Progenitor cell of endocrine pancreas (in vitro differentiated cells): ENCODE results near the gene TNFSF10. TPM values are rescaled to one million over a fixed set of nuclear protein-coding genes. Genes with fewer than 3 reads are reported as not detected.

ENCODE experiments used
- DNase-seq: peaks from one replicate; pipeline ENCODE4 v3.0.0; 2021; ENCODE audit warnings: low spot score; ENCODE audit not compliant: unreplicated experiment
- H3K27ac Mint-ChIP-seq: 2 replicates; pipeline ENCODE4 v1.8.0; 2021; ENCODE audit warnings: mild to moderate bottlenecking, moderate library complexity, mixed read lengths
- H3K27me3 Mint-ChIP-seq: 2 replicates; pipeline ENCODE4 v1.8.0; 2021; ENCODE audit warnings: mixed read lengths
- H3K36me3 Mint-ChIP-seq: 2 replicates; pipeline ENCODE4 v1.8.0; 2022; ENCODE audit warnings: mixed read lengths; ENCODE audit not compliant: insufficient read depth
- H3K4me1 Mint-ChIP-seq: 2 replicates; pipeline ENCODE4 v1.8.0; 2021; ENCODE audit warnings: low read depth, mixed read lengths
- H3K4me3 Mint-ChIP-seq: 2 replicates; pipeline ENCODE4 v1.8.0; 2021; ENCODE audit warnings: low read depth, mild to moderate bottlenecking, moderate library complexity, mixed read lengths
- H3K9me3 Mint-ChIP-seq: 2 replicates; pipeline ENCODE4 v1.8.0; 2021; ENCODE audit warnings: low read depth, mixed read lengths
- total RNA-seq: library from RNA; stranded (reverse); gene quantifications from 2 replicates; pipeline ENCODE4 v1.2.1, GENCODE V29; 2021
- TF ChIP-seq, protein P1 (sequence below): fragments of 200-600 bp; sonication (generic); IDR thresholded peaks from one replicate; pipeline ENCODE4 v1.5.0; 2021; ENCODE audit warnings: antibody characterized with exemption, mild to moderate bottlenecking; ENCODE audit not compliant: unreplicated experiment

TNFSF10 gene
- total RNA-seq, 1 donor from 2014 or later = 0.72 TPM

DNA sequence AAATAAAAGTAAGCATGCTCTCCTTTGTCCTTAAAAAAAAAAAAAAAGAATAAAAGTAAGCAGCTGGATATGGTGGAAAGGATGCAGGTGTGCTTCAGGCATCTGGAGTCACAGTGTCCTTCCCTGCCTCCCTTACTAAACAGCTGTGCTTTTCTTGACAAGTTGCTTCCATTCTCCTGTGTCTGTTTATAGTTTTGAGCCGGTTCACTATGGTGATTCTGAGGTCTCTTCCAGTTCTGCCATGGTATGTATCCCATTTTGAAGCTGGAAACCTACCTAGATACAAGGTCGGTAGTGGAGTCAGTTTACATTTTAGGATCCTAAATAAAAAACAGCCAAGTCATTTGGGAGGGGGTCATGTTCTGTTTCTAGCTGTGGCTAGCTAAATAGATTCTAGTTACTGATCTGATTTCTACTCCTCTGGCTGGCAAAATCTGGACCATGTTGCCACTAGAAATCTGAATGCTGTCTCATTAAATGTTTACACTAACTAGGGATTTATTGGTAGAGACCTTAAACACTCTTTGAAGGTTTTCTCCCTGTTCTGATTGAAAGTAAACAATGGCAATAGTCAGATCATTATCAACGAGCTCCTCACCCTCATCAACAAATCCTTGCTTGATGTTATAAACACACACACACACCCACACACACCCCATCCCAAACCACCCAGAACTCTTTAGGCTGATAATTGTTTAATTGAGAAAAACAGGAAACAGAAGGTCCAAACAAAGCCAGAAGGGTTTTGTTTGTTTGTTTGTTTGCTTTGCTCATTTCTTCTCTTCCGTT is 7.9 kb downstream of the TNFSF10 start:
- Mint-ChIP-seq H3K27me3 (peaks cover 13% of the 10 kb centered on the region), H3K36me3 (no peaks in the 10 kb centered on the region), H3K4me1 (no peaks in the 10 kb centered on the region), H3K4me3 (no peak overlapping the region), H3K27ac (no peak overlapping the region), H3K9me3 (no peaks in the 10 kb centered on the region)
- DNase-seq = no peak
- TF ChIP-seq, protein P1, sequence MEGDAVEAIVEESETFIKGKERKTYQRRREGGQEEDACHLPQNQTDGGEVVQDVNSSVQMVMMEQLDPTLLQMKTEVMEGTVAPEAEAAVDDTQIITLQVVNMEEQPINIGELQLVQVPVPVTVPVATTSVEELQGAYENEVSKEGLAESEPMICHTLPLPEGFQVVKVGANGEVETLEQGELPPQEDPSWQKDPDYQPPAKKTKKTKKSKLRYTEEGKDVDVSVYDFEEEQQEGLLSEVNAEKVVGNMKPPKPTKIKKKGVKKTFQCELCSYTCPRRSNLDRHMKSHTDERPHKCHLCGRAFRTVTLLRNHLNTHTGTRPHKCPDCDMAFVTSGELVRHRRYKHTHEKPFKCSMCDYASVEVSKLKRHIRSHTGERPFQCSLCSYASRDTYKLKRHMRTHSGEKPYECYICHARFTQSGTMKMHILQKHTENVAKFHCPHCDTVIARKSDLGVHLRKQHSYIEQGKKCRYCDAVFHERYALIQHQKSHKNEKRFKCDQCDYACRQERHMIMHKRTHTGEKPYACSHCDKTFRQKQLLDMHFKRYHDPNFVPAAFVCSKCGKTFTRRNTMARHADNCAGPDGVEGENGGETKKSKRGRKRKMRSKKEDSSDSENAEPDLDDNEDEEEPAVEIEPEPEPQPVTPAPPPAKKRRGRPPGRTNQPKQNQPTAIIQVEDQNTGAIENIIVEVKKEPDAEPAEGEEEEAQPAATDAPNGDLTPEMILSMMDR = no peak

DNA sequence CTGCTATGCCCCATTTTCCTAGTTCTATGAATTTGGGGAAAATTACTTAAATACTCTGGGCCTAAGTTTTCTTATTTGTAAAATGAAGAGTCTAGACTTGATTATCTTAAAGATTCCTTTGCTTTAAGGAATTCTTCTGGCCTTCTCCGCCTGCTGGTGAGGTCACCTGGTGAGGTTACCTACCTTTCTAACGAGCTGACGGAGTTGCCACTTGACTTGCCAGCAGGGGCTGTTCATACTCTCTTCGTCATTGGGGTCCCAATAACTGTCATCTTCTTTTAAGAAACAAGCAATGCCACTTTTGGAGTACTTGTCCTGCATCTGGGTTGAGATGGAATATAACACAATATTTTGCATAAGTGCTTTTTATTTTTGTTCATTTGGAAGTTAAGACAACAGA is 8.6 kb downstream of the TNFSF10 start:
- Mint-ChIP-seq H3K4me1 (no peaks in the 10 kb centered on the region), H3K36me3 (no peaks in the 10 kb centered on the region), H3K27ac (no peak overlapping the region), H3K27me3 (peaks cover 13% of the 10 kb centered on the region), H3K4me3 (no peak overlapping the region), H3K9me3 (no peaks in the 10 kb centered on the region)
- TF ChIP-seq, protein P1 = no peak
- DNase-seq = no peak

DNA sequence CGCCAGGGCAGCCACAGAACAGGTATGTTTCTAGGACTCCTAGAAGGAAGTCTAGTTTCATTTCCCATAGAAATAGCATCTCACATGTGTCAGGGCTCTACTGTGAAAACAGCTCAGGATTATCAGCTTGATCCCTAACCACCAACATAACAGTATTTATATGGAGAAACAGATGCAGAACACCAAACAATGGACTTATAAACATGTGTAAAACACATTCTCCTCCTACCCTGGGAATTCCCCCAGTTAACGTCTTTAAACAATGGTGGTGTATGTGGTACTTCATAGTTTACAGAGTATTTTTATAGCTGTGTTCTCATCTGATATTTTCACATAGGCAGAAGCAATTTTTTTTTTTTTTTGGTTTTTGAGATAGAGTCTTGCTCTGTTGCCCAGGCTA is 9.7 kb downstream of the TNFSF10 start:
- H3K4me3 Mint-ChIP-seq = no peak overlapping the region
- H3K27ac Mint-ChIP-seq = no peak overlapping the region
- no peaks in the 10 kb centered on the region for H3K9me3 Mint-ChIP-seq
- no peaks in the 10 kb centered on the region for H3K4me1 Mint-ChIP-seq
- peaks cover 13% of the 10 kb centered on the region for H3K27me3 Mint-ChIP-seq
- DNase-seq = no peak
- H3K36me3 Mint-ChIP-seq = no peaks in the 10 kb centered on the region
- TF ChIP-seq, protein P1 = no peak

DNA sequence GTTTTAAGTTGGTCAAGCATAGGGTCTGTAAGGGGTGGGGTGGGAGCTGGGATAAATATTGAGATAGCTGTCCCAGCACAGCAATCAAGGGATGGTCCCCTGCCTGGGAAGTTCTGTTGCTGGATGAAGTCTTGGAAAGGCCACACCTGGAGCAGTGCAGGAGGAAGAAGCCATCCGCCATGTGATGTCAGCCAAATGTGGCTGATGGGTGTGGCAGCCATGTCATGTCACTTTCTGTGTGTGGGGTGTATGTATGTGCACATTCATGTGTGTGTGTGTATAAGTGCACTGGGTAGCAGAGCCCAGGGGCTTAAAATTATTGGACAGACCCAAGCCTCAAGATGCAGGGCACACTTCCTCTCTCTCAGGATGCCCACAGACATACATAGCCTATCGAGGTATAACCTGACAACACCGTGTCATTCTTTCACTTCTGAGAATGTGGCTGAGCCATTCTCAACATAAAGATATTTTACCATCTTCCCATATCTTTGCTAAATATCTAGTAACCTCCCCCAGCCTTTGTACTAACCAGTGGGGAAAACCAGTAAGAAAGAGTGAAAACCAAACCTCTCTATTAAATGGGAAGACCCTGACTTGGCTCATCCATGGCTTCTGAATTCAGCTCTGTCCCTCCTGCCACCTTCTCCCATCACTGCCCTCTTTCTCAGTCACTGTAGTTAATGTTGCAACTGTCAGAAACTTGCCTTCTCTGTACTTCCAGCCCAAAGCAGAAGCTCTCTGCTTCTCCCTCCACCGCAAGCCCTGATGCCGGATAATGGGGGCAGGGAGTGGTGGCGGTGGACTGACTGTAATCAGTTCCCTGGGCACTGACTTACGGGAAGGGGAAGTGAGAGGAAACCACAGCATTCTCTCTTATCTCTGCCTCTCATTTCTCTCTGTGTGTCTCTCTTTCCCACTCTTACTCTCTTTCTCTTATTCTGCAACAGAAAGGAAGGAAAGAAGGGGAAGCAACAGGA is 11.2 kb downstream of the TNFSF10 start:
- Mint-ChIP-seq H3K27me3 (peaks cover 13% of the 10 kb centered on the region), H3K36me3 (no peaks in the 10 kb centered on the region), H3K4me1 (no peaks in the 10 kb centered on the region), H3K27ac (no peak overlapping the region), H3K9me3 (no peaks in the 10 kb centered on the region), H3K4me3 (no peak overlapping the region)
- TF ChIP-seq, protein P1 = no peak
- no peak for DNase-seq

DNA sequence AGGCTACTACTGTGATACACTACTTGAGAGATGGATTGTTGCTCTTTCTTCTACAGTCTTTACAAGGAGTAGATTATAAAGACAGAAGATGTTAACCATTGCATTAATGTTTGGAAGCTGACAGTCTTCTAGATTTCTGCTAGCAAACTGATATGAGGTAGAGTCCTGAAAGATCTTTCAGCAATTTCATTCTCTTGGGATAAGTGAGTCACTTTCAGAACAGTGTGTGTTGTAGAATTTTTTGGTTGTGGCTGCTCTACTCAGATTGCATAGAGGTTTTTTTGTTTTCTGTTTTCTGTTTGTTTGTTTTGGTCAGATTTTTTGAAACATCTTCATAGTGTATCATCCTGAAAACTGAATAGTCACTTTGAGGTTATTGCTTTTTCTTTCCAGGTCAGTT is 17.1 kb downstream of the TNFSF10 start:
- Mint-ChIP-seq H3K36me3 (no peaks in the 10 kb centered on the region), H3K27me3 (peaks cover 4% of the 10 kb centered on the region), H3K9me3 (no peaks in the 10 kb centered on the region), H3K27ac (no peak overlapping the region), H3K4me1 (no peaks in the 10 kb centered on the region), H3K4me3 (no peak overlapping the region)
- TF ChIP-seq, protein P1 = no peak
- DNase-seq = no peak
